Heart left ventricle (tissue), 13 donors: ENCODE measurements around the gene DENND6B.

Source experiments
- CTCF ChIP-seq, 12 donors: fragments of 200-600 bp; sonication (generic) in 4 of 12; IDR thresholded peaks; one replicate each; pipeline versions ENCODE4 v1.5.0 to v1.8.0; 2018 to 2022; ENCODE audit warnings: antibody characterized with exemption in 12 of 12, mild to moderate bottlenecking in 5 of 12
- POLR2A ChIP-seq, 2 donors: fragments of 450-650 bp; IDR thresholded peaks; one replicate each; pipeline ENCODE4 v1.6.1; 2017; ENCODE audit warnings: antibody characterized with exemption in 2 of 2, mild to moderate bottlenecking in 2 of 2, moderate library complexity in 2 of 2
- donor health status: ischemic (EF 13 %, LVEDD 7.1; RV severe dilation, severe dysfunction).
- donor health status: DM: no; HTN: yes; CAD: no.
- donor health status: DM: no; HTN: no; CAD: no.
- donor health status: ischemic (EF 25% LVEDD 6.9; RV normal size, moderate dysfunction).
- donor health status: ischemic (EF 25% LVEDD 5.7; RV mildly dilated, moderate dysfunction).
- donor health status: ischemic (EF 35%, LVEDD 5.7; RV mildly dilated, moderate dysfunction).
- donor health status: nonischemic (EF 11% LVEDD 7.7; RV severe dilation, severe dysfunction).
- donor health status: DM: yes; HTN: yes; CAD: no.
- donor health status: PGD.
- donor health status: ischemic (EF 29% LVEDD 5.4; RV normal size, mild dysfunction).
- donor health status: nonischemic (EF 23%, LVEDD 6.1; RV moderate dilation, normal function).

GRCh38 chr22:50269573-50269969 is 57.2 kb downstream of the DENND6B start:
- TF ChIP-seq CTCF (IDR thresholded peaks at IDR 0.05) (no peak), POLR2A (IDR thresholded peaks at IDR 0.05) (no peak)
